Left kidney (tissue), 8 donors: ENCODE measurements around the gene KRTAP19-2. TPM values are rescaled to one million over a fixed set of nuclear protein-coding genes. Genes with fewer than 3 reads are reported as not detected.
"Not testable (repeated sequence)": the region's sequence is repeated elsewhere in the genome, so short reads cannot be mapped to it uniquely, and the experiment has no call there.

ENCODE experiments used
- DNase-seq: peaks from one replicate; pipeline ENCODE4 v3.0.0-alpha.2; 2013
- long read RNA-seq, 8 donors: transcript quantifications; one replicate each; lab custom pipeline, GENCODE V29; 2026
- polyA plus RNA-seq: library from polyadenylated mRNA; unstranded; fragments of 120-200 nt; gene quantifications from one replicate; pipeline ENCODE4 v1.2.1, GENCODE V29; 2013; ENCODE audit not compliant: insufficient read length

Gene KRTAP19-2, protein sequence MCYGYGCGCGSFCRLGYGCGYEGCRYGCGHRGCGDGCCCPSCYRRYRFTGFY
- polyA plus RNA-seq, result not detected
- long read RNA-seq, donor 1, result 0 reads
- long read RNA-seq, donor 2, result 0 reads
- long read RNA-seq, donor 3, result 0 reads
- long read RNA-seq, donor 4, result 0 reads
- long read RNA-seq, donor 5, result 0 reads
- long read RNA-seq, donor 6, result 0 reads
- long read RNA-seq, donor 7, result 0 reads
- long read RNA-seq, donor 8, result 0 reads

DNA sequence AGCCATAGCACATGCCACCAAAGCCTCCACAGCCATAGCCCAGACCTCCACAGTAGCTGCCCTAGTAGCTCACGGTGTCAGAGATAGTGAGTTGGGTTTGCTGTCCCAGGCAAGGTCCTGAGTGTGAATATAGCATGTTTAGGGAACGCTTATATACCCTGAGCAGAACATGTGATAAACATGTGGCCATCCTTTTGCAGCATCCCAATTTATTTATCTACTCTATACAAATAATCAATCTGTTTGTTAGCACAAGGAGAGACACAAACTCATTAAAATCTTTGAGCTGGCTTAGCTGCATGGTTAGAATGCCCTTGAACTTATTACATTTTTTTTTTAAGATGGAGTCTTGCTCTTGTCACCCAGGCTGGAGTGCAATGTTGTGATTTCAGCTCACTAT, at the start of gene KRTAP19-2:
Gene KRTAP19-2 (minus strand): TSS at position 101 of the 400 bp plus-strand sequence. CDS start 88 bp downstream, at position 13.
- DNase-seq, result no peak

DNA sequence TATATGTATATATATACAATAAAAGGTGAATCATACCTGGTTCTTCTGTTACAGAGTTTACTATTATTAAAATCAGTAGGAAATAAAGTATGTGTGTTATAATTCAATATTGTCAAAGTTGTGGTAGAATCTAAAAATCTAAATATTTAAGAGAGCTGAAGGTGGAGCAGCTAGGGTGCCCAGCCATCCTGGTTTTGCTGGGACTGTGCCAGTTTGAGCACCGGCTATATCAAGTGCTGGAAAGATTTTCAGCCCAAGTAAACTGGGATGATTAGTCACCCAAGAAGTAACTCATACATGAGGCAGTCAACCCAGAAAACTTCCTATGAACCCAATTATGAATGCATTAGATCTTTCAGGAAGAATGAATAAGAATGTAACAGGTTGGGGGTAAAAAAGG, 31.6 kb upstream of the KRTAP19-2 start:
- no peak for DNase-seq

DNA sequence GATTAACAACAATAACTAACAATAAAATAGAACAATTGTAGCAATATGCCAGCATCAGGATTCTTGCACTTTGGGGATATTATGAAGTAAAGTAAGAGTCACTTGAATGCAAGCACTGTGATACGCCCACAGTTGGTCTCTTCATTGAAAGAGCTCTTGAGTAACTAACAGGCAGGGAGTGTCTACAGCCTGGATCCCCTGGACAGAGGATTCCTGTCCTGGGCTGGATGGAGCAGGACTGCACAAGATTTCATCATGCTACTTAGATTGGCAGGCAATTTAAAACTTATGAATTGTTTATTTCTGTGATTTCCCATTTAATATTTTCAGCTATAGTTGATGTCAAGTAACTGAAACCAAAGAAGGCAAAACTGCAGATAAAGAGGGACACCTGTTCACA, 28.4 kb upstream of the KRTAP19-2 start:
- no peak for DNase-seq

DNA sequence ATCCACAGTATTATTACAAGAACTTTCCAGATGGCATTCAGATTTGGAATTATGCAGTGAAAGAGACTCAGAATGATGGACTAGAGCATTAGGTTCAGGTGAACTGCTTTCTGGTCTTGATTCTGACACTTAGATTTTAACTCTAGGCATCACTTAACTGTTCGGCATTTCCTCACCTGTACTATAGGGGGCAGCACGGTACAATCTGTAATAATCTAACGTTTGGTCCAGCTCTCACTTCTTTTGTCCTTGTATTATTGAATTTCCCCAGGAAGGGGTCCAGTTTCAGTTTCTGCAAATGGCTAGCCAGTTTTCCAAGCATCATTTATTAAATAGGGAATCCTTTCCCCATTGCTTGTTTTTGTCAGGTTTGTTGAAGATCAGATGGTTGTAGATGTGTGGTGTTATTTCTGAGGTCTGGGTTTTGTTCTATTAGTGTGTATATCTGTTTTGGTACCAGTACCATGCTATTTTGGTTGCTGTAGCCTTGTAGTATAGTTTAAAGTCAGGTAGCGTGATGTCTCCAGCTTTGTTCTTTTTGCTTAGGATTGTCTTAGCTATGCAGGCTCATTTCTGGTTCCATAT, 18.5 kb upstream of the KRTAP19-2 start:
- DNase-seq, result not testable (repeated sequence)

DNA sequence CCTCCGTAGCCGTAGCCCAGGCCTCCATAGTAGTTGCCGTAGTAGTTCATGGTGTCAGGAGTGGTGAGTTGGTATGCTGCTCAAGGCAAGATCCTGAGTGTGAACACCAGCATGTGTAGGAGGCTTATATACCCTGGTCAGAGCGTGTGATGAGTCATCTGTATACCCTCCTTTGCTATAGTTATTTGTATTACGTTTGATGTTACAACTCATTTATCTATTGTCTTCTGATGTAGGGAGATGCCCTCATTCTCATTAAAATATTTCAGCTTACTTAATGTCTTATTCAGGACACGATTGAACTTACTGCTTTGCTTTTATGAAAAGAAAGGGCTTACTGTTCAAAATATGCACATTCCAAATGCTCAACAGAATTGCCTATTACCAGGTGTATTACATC, 14.8 kb upstream of the KRTAP19-2 start, which contains the start of gene KRTAP19-5:
Gene KRTAP19-5 (minus strand): TSS at position 101 of the 400 bp plus-strand sequence. CDS start 51 bp downstream, at position 50.
- DNase-seq, result no peak

DNA sequence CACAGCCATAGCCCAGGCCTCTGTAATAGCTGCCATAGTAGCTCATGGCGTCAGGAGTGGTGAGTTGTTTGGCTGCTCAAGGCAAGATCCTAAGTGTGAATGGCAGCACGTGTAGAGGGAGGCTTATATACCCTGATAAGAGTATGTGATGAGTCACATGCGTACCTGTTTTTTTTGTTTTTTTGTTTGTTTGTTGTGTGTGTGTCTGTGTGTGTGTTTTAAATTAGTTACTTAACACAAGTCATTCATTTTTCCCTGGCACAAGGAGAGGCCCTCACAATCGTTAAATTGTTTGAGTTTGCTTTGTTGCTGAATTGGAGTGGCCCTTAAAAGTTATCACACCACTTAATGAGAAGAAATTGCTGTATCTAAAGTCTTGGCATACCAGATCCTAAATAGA, 9.8 kb upstream of the KRTAP19-2 start, which contains the start of gene KRTAP19-4:
Gene KRTAP19-4 (minus strand): TSS at position 101 of the 400 bp plus-strand sequence. CDS start 55 bp downstream, at position 46.
- DNase-seq, result no peak

DNA sequence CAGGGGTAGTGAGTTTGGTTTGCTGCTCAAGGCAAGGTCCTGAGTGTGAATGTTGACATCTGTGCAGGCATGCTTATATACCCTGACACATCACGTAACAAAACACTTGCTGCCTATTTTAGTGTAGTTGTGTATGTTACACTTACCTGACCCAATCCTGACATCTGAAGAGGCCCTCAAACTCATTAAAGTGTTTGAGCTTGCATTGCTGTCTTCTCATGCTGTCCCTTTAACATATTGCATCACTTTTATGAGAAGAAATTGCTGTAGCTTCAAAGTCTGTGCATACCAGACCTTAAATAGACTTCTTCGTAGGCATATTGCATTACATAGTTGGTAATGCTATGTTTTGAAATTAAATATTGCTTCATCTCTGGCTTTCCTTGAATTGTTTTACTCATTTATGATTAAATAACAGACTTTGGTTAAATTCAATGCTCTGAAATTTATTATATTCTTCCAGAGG, 4.8 kb upstream of the KRTAP19-2 start, which contains the start of gene KRTAP19-3:
Gene KRTAP19-3 (minus strand): TSS at position 51 of the 466 bp plus-strand sequence. CDS start 56 bp downstream, outside the sequence.
- DNase-seq, result no peak

DNA sequence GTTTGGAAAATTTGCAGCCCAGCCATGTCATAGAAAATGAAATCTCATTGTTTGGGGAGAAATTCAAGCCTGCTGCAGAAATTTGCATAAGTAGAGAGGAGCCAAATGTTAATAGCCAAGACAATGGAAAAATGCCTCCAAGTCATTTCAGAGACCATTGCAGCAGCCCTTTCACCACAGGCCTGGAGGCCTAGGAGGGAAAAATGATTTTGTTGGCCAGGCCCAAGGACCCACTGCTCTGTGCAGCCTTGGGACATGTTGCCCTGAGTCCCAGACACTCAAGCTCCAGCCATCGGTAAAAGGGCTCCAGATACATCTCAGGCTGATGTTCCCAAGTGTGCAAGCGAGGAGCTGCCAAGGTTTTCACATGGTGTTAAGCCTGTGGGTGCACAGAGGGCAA, 1.1 kb downstream of the KRTAP19-2 start:
- no peak for DNase-seq

DNA sequence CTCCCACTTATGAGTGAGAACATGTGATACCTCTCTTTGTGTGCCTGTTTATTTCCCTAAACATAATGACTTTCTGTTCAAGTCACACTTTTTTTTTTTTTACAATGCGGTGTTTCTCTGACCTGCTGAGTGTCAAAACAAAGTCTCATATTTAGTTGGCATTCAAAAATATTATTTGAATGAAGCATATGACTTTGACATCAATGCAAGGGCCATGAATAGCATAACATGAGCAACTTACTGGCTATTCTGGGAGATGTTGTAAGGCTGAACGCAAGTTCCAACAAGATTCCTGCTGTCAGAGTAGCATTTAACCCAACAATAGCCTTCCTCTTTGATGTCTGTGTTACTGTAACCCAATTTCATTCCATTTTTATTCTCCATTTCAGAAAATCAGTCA, 5.1 kb downstream of the KRTAP19-2 start:
- DNase-seq, result no peak

DNA sequence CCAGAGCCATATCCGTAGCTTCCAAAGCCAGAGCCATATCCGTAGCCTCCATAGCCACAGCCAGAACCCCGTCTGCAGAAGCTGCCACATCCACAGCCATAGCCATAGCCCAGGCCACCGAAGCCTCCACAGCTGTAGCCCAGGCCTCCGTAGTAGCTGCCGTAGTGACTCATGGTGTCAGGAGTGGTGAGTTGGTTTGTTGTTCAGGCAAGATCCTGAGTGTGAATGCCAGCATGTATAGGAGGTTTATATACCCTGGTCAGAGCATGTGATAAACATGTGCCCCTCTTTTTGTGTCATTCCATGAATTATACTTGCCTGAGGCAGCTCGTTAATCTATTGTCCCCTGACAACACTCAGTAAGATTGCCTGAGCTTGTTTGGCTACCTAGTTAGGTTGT, 7.1 kb downstream of the KRTAP19-2 start, which contains the start of gene KRTAP19-1:
Gene KRTAP19-1 (minus strand): TSS at position 223 of the 400 bp plus-strand sequence. CDS start 50 bp downstream, at position 173.
- DNase-seq, result no peak

DNA sequence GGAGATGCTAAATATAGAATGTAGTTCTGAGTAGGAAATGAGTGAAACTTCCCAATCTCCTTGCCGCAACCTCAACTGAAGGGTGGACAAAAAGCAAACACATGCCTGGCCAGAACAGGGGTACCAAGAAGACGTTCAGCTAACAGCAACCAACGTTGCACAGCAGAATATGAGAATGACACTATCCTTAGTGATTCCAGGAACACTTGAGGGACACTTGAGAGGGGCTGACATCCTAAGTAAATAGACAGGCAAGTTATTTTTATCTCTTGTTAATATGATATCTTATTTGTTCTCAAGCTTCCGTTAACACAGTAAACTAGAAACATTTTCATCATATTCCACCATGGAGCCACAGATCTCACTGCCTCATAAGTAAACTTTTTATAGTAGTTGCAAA, 8.0 kb downstream of the KRTAP19-2 start:
- no peak for DNase-seq

DNA sequence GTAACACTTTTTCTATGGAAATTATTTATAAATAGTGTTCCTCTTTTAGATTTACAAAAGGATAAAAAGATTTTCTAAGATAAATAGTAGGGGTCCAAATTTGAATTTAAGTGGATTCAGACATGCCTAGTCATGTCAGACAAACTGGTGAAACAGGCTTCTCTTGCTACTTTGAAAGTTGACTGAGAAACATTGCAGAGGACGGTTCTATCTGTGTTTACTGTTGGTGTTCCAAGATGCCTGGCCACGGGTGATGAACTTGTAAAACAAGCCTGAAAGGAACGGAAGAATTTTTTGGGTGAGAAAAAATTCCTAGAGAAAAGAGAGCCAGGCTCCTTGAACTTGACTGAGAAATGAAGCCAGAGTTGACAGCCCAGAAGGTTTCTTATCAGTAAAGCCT, 9.2 kb downstream of the KRTAP19-2 start:
- no peak for DNase-seq

DNA sequence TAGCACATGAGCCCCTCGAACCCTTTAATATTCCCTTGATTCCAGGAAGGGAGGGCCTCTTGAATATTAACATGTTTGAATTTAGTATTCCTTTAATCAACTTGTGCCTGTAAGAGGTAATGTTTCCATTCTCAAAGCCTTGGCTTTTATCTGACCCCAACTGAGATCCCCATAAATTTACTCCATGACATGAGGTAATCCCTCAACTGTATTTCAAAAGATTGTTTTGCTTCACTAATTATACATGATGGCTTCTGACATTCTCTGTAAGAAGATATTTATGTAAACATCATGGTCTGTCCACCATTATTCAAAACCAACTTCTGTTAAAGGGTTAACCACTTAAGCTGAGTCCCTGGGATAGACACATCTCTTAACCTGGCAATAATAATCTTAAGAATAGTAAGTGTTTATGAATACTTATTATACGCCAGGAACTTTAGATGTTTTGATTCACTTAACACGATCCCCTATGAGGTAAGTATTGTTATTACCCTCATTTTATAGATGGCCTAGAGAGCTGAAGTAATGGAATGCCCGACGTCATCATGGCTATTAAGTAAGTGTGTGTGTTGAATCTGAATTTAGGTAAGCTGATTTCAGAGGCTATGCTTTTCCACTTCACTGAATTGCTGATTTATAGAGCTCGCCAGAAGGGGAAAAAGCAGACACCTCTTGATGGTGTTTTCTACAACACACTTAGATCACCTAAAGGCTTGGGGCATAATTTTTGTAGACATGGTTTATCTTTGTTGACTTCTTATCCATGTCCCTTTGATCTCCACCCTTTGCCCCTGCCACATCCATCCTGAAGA, 18.1 kb downstream of the KRTAP19-2 start:
- peak; percentile 40 for DNase-seq

DNA sequence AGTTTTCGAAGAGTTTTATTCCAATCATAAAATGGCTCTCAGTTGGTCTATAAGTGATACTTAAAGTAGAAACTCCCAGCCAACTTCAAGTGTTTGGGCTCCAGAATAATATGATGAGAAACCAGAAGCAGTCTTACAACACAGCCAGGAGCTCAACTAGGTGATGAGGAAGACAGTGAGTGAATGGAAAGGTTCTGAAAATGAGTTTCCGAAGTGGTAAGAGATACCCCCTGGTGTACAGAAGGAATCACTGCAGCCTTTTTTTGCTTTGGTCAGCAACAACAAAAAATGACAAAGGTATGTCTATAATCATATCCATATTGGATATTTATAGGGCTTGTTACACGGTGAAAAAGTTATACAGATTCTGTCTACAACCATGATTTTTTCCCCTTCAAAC, 23.5 kb downstream of the KRTAP19-2 start:
- DNase-seq, result no peak

DNA sequence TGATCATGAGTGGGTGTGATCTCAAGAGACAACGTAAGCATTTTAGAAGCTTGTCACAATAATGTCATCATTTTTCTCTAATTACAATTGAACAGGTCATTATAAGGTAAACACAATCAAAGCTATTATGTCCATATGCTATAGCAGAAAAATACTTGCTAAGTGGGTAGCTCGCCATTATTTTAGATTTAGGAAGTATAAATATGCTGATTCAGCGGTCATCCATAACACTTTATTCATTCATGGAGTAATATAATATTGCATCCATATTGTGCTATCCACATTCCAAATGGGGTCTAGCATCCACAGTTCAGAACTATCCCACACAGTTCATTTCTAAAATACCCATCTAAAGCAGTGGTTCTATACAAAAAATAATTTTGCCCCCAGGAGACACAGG, 38.7 kb downstream of the KRTAP19-2 start:
- DNase-seq, result no peak

DNA sequence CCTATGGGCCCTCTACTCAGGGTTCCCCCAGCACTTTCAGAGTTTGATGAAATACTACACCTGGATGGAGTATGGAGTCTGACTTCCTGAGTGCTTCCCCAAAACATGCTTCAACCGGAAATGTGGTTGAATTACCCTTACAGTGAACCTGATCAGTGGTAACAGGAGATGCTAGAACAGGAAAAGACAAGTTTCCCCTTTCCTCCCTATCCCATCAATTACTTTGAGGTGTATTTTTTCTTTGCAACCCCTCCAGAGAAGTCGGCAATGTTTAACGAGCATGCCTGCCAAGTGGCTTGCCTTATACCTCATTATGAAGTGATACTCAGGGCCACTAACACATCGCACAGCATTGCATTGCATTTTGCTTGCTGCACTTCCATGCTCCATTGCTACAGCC, 40.2 kb downstream of the KRTAP19-2 start:
- peak; percentile 17 for DNase-seq

DNA sequence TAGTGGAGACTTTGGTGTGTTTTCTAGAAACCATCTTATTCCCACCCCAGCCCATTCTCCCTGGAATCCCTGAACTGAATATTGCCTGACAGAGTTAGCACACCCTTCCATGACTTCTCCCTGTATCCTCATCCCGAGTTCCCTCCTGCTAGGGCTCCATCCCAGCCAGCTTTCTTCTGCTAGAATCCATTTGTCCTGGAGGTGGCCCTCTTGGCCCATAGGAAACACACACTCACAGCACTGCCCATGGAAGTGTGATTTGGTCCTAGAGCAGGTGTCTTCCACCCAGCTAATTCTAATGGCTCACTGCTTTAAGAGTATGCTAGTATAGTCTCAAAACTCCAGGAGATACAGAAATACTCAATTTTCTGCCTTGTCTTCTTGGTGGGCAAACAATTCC, 43.0 kb downstream of the KRTAP19-2 start:
- no peak for DNase-seq

DNA sequence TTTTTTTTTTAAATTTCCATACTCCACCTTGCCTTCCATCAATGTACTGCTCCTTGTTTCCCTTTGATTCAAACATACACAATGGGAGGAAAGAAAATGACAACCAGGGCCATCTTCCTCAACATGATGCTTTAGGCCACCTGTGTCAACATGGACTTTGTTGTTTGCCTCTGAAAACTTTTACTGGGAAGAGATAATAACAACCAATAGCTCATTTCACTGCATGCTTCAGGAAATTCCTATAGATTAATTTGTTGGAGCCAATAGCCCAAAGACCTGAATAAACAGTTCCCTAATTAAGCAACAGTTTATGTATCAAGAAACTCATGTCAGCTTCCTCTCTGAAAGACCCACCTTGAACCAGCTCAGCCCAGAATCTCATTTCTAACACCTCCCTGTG, 44.0 kb downstream of the KRTAP19-2 start:
- DNase-seq, result no peak

DNA sequence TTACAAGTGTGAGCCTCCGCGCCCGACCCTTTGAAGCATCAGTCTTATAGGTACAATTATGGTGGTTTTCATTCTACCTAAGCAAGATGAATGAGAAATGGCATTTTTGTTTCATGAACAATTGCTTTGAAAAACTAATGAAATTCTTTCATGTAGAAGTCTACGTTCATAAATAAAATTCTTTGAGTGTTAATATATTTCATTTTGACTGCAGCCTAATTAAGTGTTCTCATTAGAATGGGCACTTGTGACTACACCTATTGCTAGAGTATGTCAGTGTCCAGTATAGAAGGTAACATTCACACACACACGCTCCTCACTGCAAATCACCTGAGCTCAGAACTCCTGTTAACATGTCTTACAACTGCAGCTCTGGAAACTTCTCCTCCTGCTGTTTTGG, 47.3 kb downstream of the KRTAP19-2 start, which contains the start of gene KRTAP15-1:
Gene KRTAP15-1 (plus strand): TSS at position 301 of the 400 bp plus-strand sequence. CDS start 53 bp downstream, at position 354.
- DNase-seq, result no peak
